ENCODE results near the gene FLACC1.

Gene FLACC1

DNA sequence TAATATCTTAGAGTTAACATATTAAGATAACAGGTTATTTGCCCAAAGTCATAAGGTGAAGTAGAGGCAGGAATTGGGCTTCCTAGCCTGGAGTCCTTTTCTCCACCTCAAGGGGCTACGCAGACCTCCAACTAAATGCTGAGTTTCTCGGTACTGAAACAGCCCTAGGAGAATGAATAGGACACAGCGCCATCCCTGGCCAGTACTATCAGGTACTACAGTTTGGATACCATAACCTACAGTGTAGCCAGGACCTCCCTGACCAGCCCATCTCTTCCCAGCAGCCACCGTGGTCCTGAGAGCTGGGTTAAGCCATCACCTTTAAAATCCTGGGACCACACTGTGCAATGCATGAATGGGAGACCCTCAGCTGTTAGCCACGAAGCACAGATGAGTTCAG, 81.2 kb downstream of the FLACC1 start:
- DNase-seq (ENCODE audit: low read depth): no peak

DNA sequence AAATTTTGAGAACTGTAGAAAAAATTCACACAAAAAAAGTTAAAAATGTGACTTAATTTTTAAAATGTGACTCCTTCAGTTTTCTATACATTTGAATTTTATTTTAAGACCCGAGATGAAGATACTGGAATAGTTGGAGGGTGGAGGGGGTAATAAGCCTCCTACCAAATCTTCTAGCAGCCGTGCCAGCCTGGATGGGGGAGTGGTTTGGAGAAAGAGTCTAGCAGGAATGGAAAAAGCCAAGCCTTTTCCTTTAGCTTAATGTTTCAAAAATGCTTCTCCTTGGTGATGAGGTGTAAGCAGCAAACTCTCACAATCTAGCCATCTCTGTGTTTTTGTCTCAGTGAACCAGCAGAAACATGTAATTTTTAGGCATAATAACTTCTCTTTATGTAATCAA, 82.1 kb downstream of the FLACC1 start:
- DNase-seq (ENCODE audit: low read depth): no peak

- no peak for DNase-seq (ENCODE audit: low read depth)
Observed at GRCh38 chr2:201273330-201273983, 83.7 kb downstream of the FLACC1 start.

DNA sequence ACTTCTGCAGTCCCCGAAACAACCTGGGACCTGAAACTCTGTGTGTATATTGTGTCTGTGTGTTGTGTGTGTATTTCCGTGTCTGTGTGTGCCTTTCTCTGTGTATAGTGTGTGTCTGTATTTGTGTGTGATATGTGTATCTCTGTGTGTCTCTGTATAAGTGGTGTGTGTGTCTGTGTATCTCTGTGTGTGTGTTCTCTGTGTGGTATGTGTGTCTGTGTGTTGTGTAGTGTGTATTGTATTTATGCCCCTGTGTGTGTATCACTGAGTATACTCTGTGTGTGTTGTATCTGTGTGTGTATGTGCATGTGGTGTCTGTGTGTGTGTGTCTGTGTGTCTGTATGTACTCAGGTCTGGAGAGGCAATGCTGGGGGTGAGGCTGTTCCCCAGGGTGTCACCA, 85.2 kb downstream of the FLACC1 start:
- DNase-seq (ENCODE audit: low read depth): no peak

DNA sequence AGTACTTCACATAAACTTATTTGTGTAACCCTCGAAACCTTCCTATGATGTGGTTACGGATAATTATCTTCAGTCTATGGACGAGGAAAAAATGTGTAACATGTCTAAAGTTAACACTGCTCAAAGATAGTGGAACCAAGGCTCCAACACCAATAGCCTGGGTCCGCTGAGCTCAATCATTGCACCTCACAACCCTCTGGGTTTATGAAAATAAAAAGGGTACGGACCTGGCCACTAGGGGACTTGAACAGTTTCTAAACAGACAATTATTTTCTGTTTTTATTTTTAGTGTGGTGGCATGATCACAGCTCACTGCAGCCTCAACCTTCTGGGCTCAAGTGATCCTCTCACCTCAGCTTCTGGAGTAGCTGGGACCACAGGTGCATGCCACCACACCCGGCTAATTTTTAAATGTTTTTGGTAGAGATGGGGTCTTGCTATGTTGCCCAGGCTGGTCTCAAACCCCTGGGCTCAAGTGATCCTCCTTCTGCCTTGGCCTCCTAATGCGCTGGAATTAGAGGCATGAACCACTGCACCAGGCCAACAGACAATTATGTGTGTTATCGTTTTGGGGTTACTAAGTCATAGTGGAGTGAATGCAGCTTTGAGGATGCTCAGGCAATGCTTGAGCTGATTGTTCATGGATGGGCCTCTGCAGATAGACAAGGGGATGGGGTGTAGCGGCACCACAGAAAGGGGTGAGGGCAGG, 86.7 kb downstream of the FLACC1 start:
- no peak for DNase-seq (ENCODE audit: low read depth)

GRCh38 chr2:201269764-201270163, 87.4 kb downstream of the FLACC1 start:
- DNase-seq (ENCODE audit: low read depth): no peak

GRCh38 chr2:201267278-201268030, 89.7 kb downstream of the FLACC1 start:
- no peak for DNase-seq (ENCODE audit: low read depth)

GRCh38 chr2:201266629-201267028, 90.5 kb downstream of the FLACC1 start:
- no peak for DNase-seq (ENCODE audit: low read depth)

- no peak for DNase-seq (ENCODE audit: low read depth)
Observed at GRCh38 chr2:201264472-201265173, 92.5 kb downstream of the FLACC1 start.

DNA sequence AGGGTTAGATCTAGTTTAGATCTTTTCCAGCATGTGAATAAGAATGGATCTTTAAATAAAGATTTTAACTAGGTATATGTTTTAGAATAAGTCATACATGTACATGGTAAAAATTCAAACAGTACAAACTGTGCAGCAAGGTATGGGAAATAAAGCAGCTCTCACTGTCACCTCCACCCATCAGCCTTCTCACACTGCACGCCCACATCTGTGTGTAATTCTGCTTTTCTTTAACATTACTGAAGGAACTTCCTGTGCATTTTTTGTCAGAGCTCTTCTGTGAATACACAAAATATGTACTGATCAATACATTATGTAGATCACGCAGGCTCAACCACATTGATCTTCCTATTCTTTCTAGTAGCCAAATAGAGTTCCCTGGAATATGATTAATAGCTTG, 93.4 kb downstream of the FLACC1 start:
- no peak for DNase-seq (ENCODE audit: low read depth)

DNA sequence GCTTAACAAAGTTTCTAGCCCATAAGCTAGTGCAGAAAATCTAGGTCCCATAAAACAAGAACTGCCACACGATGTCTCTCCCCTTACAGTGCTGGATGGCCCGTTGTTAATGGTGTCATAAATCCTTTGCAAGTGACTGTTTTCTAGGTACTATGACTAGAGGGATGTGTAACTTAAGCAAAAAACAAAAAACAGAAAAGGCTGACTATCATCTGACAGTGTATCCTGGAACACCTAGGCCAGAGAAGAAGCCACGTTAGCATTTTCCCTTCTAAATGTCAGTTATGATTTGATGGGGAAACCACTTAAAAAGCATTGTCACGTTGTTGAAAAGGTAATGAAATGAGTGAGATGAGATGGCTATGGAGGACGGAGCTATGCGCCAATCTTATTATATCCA, 94.4 kb downstream of the FLACC1 start:
- DNase-seq (ENCODE audit: low read depth): no peak

- DNase-seq (ENCODE audit: low read depth): no peak
Observed at GRCh38 chr2:201261906-201262305, 95.2 kb downstream of the FLACC1 start.

DNA sequence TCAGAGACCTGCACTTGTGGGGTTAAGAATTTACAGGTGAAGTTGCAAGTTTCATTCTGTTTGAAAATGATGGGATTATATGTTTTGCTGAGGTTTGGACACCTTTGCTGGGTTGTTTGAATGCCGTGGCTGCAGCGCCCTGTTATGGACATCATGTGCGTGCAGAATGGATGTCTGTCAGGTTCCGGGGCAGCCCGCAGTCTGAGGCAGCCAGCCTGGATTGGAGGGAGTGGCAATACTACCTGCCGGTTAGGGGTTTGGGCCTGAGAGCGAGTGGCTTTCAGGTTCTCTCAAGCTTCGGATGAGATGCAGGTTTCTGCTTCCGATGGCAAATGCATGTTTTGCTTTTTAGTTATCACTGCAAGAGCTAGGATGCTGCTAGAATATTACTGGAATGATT, 95.7 kb downstream of the FLACC1 start:
- DNase-seq (ENCODE audit: low read depth): no peak

GRCh38 chr2:201260302-201260800, 96.8 kb downstream of the FLACC1 start, which contains the start of gene CASP8:
CASP8 (plus strand) TSS chr2:201260536; CDS start chr2:201266487, 5,951 bp downstream.
- DNase-seq (ENCODE audit: low read depth): peak; percentile 37

- no peak for DNase-seq (ENCODE audit: low read depth)
Observed at GRCh38 chr2:201258666-201259615, 98.2 kb downstream of the FLACC1 start.

GRCh38 chr2:201257956-201258665, 99.0 kb downstream of the FLACC1 start:
- DNase-seq (ENCODE audit: low read depth): peak; percentile 87

DNA sequence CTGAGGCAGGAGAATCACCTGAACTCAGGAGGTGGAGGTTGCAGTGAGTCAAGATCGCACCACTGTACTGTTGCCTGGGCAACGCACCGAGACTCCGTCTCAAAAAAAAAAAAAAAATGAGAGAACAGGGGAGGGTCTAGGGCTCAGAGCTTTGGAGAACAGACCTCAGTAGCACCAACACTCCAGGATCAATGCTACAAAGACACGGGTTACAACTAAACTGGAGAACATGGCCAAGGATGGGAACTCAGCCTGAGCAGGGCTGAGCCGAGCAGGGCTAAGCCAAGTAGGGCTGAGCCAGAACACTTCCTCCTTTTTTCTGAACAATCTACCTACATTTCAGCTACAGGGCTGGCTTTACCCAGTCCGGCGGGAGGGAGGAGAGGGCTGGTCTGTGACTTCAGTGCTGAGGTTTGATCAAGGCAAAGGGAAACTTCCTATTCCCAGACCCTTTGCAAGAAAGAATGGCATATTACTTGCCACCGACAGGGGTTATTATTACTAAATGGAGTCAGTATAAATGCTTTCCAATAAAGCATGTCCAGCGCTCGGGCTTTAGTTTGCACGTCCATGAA, 99.7 kb downstream of the FLACC1 start:
- no peak for DNase-seq (ENCODE audit: low read depth)

- DNase-seq (ENCODE audit: low read depth): no peak
Observed at GRCh38 chr2:201256082-201256481, 101.1 kb downstream of the FLACC1 start.

DNA sequence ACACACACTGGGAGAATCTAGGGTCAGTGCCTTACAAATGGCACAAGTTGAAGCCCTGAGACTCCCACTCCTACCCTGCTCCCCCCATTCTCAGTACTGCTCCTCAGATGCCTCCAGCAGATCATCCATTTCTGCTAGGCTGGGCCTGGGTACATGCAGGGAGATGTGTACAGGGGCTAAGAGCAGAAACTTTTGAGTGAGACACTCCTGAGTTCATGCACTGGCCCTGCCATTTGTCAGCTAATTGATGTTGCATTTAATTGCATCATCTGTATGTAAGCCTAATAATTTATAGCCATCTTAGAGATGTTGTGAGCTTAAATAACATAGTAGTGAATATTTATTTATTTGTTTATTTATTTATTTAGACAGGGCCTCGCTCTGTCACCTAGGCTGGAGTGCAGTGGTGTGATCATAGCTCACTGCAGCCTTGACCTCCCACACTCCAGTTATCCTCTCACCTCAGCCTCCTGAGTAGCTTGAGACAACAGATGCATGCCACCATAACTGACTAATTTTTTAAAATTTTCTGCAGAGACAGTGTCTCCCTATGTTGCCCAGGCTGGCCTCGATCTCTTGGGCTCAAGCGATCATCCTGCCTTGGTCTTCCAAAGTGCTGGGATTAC, 101.6 kb downstream of the FLACC1 start:
- DNase-seq (ENCODE audit: low read depth): no peak

Measured in stimulated activated CD8-positive, alpha-beta memory T cell treated with anti-CD3 and anti-CD28 coated beads, Interleukin-15, amount 100 ng/mL, for 1 hour (primary cell).